Measurements from ENCODE around the gene PDE4A. TPM values are rescaled to one million over a fixed set of nuclear protein-coding genes. Genes with fewer than 3 reads are reported as not detected.

Gene PDE4A
- total RNA-seq, 1 experiment from 2014 or later: 10.4 TPM

- no TSS peak for BruUV-seq (replicated peaks)
- Histone ChIP-seq H3K4me3 (no peak overlapping the region), H4K20me1 (ENCODE audit: insufficient read depth) (no peaks in the 10 kb centered on the region), H3K9me3 (ENCODE audit: insufficient read depth, low read depth) (no peaks in the 10 kb centered on the region), H3K4me1 (replicated peaks; ENCODE audit: insufficient read depth) (no peaks in the 10 kb centered on the region), H2AFZ (no peak overlapping the region), H3K9me2 (ENCODE audit: insufficient read depth) (no peaks in the 10 kb centered on the region), H3F3A (ENCODE audit: insufficient read depth, low read depth) (peaks cover 4% of the 10 kb centered on the region; the same call in 1 of the 2 replicates), H3K36me3 (ENCODE audit: low read depth) (no peaks in the 10 kb centered on the region), H3K79me2 (ENCODE audit: low read depth) (no peaks in the 10 kb centered on the region), H3K27me3 (ENCODE audit: insufficient read depth, low read depth) (no peaks in the 10 kb centered on the region), H3K27ac (no peak overlapping the region), H3K4me2 (no peak overlapping the region)
- DNase-seq: no peak
- POLR2A ChIA-PET (ENCODE audit: unreplicated experiment): no interaction called here
- CTCF ChIA-PET: interaction anchor here (0.7 kb wide), 1 partner anchor 42 kb away, joined by 12 read pairs; no protein-coding TSS in a partner anchor
- intact Hi-C loops (cut with micrococcal nuclease; ENCODE audit: unreplicated experiment): no loop called here
- TF ChIP-seq CTCF (conservative IDR thresholded peaks at IDR 0.05) (no peak), EZH2 (IDR thresholded peaks at IDR 0.05; ENCODE audit: low read depth) (no peak)
Observed at GRCh38 chr19:10450191-10450852, 30.0 kb downstream of the PDE4A start.

DNA sequence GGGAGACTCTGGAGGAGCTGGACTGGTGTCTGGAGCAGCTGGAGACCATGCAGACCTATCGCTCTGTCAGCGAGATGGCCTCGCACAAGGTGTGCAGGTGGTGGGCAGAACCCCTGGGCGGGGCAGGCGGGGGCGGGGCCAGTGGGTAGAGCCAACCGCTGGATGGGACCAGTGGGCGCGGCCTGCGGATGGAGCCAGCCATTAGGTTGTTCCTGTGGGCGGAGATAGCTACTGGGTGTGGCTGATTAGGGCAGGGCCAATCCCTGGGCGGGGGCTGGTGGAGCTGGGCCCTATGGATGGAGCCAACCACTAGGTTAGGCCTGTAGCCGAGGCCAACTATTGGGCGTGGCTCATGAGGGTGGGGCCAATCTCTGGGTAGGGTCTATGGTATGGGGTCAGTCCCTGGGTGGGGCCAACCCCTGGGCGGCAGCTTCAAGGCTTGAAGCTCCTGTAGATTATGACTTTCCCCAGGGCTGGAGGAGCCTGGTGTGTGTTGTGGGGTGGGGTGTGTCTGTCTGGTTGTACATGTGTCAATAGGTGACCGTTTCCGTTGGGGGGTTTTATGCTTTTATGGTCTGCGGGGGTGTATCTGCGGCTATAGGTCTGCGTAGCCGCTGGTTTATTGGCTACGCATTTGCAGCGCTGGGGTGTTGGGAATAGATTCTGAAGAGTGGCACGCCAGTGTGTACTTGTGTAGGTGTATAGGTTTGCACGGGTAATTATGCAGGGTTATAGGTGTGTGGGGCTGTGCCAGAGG, 30.7 kb downstream of the PDE4A start:
- Histone ChIP-seq H3K79me2 (ENCODE audit: low read depth) (no peaks in the 10 kb centered on the region), H3K4me2 (no peak overlapping the region), H3K36me3 (ENCODE audit: low read depth) (no peaks in the 10 kb centered on the region), H3K27me3 (ENCODE audit: insufficient read depth, low read depth) (no peaks in the 10 kb centered on the region), H3K9me2 (ENCODE audit: insufficient read depth) (no peaks in the 10 kb centered on the region), H3K9me3 (ENCODE audit: insufficient read depth, low read depth) (no peaks in the 10 kb centered on the region), H3K4me1 (replicated peaks; ENCODE audit: insufficient read depth) (no peaks in the 10 kb centered on the region), H3K4me3 (no peak overlapping the region), H3K27ac (no peak overlapping the region), H2AFZ (no peak overlapping the region), H4K20me1 (ENCODE audit: insufficient read depth) (no peaks in the 10 kb centered on the region), H3F3A (ENCODE audit: insufficient read depth, low read depth) (peaks cover 9% of the 10 kb centered on the region)
- POLR2A ChIA-PET (ENCODE audit: unreplicated experiment): no interaction called here
- no peak for DNase-seq
- BruUV-seq (replicated peaks): no TSS peak
- no peak for TF ChIP-seq EZH2 (IDR thresholded peaks at IDR 0.05; ENCODE audit: low read depth)
- TF ChIP-seq CTCF (conservative IDR thresholded peaks at IDR 0.05): no peak
- CTCF ChIA-PET: interaction anchor here (0.7 kb wide), 1 partner anchor 41 kb away, joined by 12 read pairs; no protein-coding TSS in a partner anchor
- intact Hi-C loops (cut with micrococcal nuclease; ENCODE audit: unreplicated experiment): no loop called here

DNA sequence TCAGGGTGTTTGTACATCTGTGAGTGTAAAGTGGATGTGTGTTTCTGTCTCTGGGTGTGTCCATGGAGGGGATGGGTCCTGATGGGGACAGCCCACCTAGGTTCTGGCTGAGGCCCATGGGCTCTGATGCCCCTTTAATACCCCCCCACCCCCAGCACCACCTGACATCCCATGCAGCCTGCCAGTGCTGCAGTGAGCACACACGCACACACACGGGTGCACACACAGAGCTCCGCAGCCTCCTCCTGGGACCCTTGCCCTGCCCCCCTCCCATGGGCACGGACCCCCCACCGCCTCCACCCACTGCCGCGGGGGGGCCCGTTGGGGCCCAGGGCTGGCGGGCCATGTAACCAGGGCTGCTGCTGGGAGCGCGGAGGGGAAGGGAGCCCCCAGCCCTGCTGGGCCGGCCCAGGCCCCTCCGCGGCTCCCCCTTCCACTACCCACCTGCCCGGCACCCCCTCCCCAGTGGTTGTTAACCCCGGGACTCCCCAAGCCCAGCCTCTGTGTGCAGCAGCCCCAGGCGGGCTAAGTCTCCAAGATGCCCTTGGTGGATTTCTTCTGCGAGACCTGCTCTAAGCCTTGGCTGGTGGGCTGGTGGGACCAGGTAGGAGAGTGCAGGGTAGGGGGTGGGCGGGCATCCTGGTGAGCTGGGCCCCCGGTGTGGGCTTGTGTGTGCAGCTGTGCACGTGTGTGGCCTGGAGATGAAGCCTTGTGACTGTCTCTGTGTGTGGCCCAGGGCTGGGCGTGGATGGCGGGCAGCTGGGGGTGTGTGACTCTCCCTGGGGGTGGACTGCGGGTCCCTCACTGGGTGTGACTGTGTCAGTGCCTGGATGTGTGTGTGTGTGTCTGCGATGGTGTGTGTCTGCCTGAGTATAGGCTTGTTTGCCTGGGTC, 32.6 kb downstream of the PDE4A start:
- H3K9me2 ChIP-seq (ENCODE audit: insufficient read depth): no peaks in the 10 kb centered on the region
- no peaks in the 10 kb centered on the region for H3K4me1 ChIP-seq (replicated peaks; ENCODE audit: insufficient read depth)
- peaks cover 9% of the 10 kb centered on the region for H3F3A ChIP-seq (ENCODE audit: insufficient read depth, low read depth)
- no peaks in the 10 kb centered on the region for H3K27me3 ChIP-seq (ENCODE audit: insufficient read depth, low read depth)
- H2AFZ ChIP-seq: no peak overlapping the region
- no peak for DNase-seq
- H3K4me3 ChIP-seq: no peak overlapping the region
- H3K9me3 ChIP-seq (ENCODE audit: insufficient read depth, low read depth): no peaks in the 10 kb centered on the region
- TF ChIP-seq EZH2 (IDR thresholded peaks at IDR 0.05; ENCODE audit: low read depth) (no peak), CTCF (conservative IDR thresholded peaks at IDR 0.05) (no peak)
- intact Hi-C loops (cut with micrococcal nuclease; ENCODE audit: unreplicated experiment): no loop called here
- no peak overlapping the region for H3K4me2 ChIP-seq
- no peaks in the 10 kb centered on the region for H3K36me3 ChIP-seq (ENCODE audit: low read depth)
- no TSS peak for BruUV-seq (replicated peaks)
- no peaks in the 10 kb centered on the region for H4K20me1 ChIP-seq (ENCODE audit: insufficient read depth)
- no peaks in the 10 kb centered on the region for H3K79me2 ChIP-seq (ENCODE audit: low read depth)
- no peak overlapping the region for H3K27ac ChIP-seq
- ChIA-PET POLR2A (ENCODE audit: unreplicated experiment) (no interaction called here), CTCF (no interaction called here)

Measured in PC-9 (cell line).